ENCODE data around the gene SEPTIN6.
"Not testable (repeated sequence)": the region's sequence is repeated elsewhere in the genome, so short reads cannot be mapped to it uniquely, and the experiment has no call there.

SEPTIN6 gene

DNA sequence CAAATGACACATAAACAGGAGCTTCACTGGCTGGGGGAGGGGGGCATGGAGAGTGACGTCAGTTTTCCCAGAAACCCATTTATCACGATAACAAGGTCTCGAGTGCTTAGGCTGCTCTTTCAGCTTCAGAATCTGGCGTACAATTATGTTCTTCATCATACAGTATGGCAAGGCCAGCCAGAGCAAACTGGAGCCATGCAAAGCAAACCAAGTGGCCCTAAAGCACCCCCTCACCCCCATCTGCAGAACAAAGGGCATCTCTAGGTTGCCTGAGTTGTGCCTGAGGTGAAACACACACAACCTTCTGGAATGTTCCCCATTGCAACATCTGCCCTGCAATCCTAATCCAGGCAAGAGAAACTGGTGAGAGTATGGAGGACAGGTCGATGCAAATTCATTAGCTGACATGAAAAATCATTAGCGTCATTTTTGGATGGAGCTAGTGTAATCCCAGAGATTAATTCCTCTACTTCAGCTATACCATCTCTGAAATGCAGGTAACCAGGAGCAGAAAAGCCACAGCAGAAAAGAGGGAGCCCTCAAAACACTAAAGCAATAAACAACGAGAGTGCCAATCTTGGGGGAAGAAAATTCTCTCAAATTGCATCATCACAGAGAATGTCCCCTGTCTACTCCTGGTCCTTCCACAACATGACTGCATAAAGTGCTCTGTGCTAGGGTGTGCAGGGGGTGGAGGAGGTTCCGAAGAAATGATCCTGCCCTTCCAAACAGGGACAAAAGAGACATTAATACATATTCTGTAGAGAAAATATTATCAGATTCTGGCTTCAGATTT, 1.8 kb downstream of the SEPTIN6 start:
- peak; percentile 82 for DNase-seq

DNA sequence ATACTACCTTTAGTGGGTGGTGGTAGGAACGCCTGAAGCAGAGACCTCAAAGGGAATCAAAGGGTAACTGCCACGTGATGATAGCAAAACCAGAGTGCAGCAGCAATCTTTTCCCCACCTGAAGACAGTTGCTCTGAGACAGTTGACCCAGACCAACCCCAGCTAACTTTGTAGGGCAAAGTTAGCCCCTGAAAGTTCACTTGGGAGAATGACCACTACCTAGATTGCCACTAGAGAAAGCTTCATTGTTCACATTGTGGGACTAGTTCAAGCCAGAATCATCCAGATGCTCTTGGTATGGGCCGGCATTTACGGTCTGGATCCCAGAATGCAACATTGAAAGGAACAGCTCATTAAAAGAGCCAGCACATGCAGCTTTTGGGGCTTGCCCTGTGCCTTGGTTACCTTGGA, 4.1 kb downstream of the SEPTIN6 start:
- DNase-seq, result peak; percentile 63

DNA sequence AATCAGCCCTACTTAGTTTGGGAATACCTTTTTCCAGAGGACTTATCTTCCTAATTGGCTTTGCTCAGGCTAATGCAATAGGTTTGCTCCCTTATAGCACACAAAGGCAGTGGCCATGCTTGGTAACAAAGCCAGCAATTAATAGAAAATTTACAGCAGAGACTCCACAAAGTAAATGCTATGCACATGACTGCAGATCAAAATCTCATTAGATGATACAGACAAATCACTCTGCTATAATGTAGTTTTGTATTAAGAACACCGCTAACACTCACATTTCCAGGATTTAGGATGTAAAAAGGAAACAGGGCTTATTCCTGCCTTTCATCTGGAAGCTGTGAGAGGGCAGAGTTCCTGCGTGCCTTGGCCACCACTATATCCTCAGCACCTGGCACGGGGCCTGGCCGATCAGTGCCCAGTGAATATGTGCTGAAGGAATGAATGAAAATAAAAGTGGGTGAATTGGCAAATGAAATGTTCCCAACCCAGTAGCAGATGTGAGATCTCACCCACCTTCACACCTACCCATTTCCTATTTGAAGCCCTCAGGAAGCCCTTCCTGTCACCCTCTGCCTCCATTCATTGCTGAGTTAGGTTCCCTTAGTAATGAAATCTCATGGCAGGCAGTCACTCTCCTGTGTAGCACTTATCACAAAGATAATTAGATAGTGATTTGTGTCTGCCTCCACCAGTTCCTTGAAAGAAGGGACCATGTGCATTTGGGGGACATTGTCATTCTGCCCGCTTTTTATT, 5.1 kb downstream of the SEPTIN6 start:
- peak; percentile 42 for DNase-seq

DNA sequence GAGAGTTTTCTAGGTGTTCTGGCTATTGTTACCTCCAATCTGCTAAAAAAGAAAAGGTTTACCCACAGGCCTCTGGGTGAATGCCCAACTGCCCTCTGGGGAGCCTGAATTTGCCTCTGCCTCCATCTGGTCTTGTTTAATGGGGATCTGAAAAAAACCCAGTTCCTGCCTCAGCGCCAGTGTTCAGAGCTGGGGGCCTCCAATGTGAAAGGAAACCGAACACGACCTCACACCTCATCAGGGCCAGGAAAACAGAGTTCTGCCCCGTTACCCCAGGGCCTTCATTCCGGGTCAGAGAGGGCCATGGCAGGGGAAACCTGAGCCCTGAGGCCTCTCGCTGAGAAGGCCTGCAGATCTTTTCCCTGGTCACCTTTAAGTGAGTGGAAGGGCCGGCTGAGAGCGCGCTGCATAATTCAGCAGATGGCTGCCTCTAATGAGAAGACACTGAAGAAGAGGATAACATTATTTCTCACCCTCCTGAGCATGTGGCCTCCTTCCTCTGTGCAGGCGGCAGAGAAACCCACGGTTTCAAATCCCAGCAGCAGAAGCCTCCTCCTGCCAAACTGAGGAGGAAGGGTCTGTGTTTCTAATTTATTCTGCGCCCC, 6.8 kb downstream of the SEPTIN6 start:
- DNase-seq, result peak; percentile 46

DNA sequence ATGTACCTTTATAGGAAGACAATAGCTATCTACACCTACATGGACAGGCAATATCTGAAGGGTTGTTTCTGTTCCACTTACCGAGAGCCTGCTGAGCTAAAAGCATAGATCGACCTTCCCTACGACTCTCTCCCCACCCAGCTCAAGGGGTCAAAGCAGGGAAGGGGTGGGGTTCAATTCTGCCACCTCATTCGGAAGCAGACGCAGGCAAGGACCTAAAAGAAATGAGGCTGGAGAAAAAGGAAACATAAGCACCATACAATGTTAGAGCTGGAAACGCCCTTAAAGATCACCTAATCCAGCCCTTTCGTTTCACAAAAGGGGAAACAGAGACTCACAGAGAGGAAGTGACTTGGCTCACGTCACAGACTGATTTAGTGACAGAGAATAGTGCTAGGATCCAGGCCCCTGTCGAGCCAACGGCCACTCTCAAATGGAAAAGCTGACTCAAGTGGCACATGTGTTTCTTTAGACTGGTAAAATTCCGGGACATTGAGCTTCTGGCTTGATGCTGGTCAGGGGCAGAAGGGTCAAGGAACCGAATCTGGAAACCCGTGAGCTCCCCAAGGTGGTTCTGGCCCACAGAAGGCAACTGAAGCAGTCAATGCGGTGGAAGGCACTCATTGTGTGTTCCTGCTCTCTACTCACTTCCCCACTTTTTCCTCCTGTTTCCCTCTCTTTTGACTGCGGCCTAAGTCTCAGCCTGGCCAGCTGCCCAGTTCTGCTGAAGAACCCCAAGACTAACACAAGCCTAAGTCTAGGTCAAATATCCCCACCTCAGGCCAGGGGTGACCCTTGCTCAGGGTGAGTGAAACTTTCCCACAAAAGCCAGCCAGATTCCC, 7.5 kb downstream of the SEPTIN6 start:
- DNase-seq, result peak; percentile 60

DNA sequence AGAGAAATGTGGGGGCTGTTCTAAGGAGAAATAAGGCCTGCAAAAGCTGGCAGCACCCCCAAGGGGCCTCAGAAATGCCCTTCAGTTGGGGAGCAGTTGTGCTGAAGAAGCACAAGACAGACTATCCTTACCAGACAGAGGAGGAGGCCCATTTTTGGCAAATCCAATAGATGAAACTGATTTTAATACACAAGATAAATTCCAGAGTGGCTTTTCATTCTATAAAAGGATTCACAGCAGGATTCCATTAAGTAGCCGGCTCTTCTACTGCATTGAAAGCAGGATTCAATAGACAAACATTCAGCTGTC, 8.1 kb downstream of the SEPTIN6 start:
- DNase-seq, result no peak

DNA sequence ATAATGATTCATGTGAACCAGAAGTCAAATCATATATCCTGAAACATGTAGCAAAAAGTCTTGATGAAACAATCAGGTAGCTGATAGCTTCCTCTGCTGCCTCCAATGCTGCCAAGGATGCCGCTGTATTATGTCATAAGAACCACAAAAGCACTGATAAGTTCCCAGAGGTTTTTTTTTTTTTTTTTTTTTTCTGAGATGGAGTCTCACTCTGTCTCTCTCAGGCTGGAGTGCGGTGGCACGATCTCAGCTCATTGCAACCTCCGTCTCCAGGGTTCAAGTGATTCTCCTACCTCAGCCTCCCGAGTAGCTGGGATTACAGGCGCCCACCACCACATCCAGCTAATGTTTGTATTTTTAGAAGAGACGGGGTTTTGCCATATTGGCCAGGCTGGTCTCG, 8.7 kb downstream of the SEPTIN6 start:
- peak; percentile 59 for DNase-seq

DNA sequence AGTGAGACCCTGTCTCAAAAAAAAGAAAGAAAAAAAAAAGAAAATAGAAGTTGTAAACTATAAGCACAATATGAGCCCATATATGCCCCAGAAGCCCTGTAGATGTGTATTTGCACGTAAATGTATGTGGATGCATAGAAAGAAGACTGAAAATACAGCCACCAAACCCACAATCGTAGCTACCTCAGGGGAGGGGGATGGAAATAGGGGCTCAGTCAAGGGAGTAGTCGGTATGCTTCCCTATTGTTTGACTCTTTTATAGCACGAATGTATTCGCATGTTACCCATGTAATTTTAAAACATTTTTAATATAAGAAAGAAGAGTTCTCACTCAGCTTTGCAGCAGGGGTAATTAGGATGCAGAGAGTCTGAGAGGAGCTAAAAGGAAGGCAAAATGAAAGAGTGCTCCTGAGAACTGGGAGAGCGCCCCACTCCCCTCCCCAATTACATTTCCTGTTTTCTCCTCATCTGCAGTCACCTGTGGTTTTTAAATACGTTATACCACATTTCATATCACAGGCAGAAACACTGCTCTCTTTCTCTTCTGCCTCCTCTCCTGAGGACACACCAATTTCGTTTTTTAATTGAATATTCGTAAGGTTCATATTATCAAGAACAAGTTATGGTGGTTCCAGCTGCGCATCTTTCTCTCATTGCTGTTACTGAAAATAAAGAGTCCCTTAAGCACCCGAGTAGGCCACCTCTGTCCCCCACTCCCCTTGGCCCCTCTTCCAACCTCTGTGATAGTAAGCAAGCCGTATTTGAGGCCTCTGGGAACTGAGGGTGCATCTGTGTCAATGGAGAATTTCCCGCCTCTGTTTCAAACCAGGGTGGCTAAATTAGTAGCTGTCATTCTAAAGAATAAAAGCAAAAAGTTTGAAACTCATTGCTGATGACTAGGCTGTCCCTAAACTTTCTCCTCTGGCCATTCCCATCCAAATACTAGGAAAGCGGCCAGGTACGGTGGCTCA, 10.7 kb downstream of the SEPTIN6 start:
- peak; percentile 68 for DNase-seq

DNA sequence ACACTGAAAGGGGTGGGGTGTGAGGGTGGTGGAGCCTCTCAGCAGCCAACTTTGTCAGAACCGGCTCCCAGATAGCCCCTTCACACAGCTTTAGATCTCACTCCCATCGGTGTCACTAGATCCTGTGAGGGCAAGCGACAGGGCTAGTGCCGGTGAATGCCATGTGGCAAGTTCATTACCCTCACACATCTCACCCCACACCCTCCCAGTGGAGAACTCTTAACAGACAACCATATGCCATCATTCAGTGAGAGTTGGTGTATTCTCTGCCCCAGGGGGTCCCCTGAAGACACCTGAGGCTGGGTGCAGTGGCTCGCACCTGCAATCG, 15.3 kb downstream of the SEPTIN6 start:
- peak; percentile 31 for DNase-seq

DNA sequence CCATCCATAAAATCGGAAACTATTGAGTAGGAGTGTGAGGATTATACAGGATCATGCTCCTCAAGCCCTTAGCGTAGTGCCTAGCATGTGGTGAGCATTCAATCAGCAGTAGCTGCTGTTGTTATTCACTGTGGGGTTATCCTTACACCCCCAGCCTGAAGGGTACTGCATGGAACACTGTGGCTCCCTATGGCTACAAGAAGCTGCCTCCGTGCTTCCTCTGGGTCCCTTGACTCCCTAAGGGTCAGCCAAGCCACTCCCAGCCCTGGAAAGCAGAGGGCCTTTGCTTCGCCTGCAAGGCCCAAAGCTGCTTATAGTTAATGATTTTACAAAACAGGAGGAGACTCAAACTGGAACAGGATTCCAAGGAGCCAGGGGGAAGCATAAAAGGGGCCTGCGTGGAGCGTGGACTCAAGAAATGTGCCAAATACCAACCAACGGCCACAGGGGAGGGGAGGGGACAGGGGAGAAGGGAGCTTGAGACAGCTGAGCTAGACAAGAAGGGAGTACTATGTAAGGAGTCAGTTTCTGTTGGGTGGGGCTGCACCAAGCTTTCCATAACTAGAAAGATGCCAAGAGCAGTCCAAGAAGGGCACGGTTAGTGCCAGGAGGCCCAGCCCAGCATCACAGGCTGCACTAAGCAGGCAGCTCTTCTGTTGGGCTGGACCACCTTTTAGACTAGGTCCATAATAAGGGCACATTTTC, 15.9 kb downstream of the SEPTIN6 start:
- no peak for DNase-seq

DNA sequence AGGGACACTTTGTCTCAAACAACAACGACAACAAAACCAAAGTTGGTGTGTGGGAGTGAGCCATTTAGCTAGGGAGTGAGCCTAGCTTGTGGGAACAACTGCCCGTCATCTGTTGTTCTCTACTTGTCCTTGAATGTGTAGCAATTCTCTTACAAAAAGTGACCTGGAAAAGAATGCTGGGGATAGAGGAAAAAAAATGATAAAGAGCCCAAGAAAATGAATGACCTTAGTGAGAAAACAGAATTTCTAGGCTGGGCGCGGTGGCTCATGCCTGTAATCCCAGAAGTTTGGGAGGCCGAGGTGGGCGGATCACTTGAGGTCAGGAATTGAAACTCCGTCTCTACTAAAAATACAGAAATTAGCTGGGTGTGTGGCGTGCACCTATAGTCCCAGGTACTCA, 19.6 kb downstream of the SEPTIN6 start:
- DNase-seq, result no peak

DNA sequence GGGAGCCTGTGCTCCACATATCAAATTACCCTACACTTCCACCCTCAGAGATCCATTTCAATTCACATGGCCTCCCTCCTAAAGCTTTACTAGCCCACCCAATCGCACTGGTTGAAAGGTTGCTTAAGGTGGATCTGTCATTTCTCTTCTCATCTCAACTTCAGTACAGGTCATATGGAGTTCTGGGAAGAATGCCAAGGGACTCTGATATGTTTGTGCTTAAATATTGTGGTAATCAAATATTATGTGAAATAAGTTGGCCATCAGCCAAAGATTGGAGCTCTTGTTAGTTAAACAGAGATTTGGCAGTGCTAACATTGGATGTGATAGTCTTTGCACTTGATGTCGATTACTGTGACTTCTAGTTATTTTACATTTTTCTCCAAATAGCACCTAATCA, 20.5 kb downstream of the SEPTIN6 start:
- no peak for DNase-seq

DNA sequence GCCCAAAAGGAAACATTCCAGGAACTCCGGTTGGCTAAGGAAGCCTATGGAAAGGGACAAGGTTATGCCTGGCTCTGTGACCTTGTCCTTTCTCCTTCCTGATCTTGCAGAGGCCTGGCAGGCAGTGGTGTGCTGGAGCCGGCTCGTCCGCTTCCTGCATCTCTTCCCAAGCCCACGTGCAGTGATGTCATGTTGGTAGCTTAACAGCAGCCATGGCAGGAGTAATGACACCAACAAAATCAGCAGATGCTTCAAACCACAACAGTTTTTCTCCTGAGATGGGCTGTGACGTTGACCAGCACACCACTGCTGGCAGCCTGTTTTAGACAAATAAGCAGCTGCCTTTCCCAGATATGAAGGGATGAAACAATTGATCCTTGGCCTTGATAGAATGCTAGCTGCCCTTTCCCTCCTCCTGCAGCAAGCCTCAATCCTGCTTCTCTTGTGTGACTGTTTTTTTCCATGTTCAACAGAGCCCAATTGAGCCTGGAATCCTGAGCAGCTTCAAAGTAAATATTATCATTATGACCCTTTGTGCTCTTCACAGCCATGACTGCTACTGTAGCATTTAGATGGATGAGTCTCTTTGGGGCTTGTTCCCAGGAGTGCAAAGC, 23.4 kb downstream of the SEPTIN6 start:
- DNase-seq, result no peak

DNA sequence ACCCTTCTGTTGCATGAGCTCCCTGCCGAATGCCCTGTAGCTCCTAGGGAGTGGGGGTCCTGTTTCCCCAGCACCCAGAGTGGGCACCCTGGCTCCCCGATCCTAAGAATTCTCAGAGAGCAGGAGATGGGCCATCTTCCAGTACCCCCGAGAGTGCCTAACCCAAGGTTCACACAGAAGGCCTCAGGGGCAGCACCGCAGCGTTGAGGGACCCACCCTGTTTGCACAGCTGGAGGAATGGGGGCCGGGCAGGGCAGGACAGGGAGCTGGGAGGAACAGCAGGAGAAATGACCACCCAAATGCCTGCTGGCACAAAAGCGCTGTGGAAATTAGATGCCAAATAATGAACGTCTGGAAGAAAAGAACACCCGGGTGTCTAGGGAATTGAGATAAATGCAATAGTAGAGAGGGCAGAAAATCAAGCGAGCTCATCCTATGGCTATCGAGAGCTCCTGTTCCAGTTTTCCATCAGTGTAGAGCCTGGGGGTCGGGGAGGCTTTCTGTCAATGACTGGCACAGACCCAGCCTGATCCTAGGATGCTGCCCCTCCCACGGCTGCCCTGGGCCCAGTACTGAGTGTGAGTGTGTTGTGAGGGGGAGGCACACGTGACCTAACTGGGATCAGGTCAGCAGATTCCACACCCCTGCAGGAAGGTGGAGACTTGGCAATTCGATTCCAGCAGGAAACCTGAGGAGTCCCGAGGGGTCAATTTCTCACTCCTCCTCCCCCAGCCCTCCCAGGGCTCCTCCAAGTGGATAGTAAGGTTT, 25.7 kb downstream of the SEPTIN6 start:
- no peak for DNase-seq

DNA sequence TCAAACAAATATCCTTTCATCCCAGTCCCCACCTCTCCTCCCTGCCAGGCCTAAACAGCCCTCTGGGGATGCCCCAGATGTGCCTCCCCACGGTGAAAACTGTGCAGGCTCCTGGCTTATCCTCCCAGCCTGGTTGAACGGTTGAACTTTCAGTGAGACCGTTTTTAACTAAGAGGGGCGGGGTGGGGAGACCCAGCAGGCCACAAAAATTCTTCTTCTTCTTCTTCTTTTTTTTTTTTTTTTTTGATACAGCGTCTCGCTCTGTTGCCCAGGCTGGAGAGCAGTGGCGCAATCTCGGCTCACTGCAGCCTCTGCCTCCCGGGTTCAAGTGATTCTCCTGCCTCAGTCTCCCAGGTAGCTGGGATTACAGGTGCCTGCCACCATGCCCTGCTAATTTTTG, 28.1 kb downstream of the SEPTIN6 start:
- not testable (repeated sequence) for DNase-seq

DNA sequence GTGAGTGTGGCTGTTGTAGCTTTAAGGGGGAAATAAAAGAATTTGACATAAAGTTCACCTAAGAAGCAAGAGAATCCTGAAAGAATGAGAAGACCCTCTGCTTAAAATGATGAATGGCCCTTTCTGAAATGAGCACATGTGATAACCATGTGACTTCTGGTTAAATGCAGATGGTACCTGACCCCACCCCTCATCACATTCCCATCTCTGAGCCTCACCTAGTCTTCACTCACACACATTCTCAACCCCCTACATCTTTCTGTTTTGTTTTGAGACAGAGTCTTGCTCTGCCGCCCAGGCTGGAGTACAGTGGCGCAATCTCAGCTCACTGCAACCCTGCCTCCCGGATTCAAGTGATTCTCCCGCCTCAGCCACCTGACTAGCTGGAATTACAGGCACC, 31.5 kb downstream of the SEPTIN6 start:
- no peak for DNase-seq

DNA sequence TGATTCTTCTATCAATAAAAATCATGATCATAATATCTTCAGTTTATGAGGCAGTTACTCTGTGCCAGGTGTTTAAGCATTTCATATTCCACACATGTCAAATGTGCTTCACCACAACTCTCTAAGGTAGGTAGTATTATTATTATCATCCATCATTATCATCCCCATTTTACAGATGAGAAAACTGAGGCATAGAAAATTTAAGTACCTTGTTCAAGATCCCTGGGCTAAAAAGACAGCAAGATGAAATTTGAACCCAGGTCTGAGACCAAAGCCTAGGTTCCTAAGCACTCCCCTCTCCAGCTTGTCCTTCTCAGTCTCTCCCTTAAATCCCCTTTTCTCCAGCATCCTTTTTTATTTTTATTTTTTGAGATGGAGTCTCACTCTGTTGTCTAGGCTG, 33.4 kb downstream of the SEPTIN6 start:
- no peak for DNase-seq

DNA sequence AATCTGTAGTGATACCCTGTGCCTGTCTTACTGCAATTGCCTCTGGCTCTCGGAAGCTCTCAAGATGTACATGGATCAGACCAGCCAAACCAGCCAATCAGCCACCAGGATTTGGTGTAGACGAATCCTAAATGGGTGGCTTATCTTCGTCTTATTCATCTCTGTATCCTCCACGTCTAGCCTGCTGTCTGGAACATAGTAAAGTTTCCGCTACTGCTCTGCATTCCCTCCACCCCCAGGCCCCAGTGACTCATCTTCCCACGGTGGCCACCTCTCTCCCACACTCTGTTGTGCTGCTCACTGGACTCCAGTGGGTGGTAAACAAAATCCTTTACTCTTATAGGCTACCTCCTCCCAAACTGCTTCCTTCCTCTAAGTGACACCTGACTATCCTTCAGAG, 37.8 kb downstream of the SEPTIN6 start:
- DNase-seq, result peak; percentile 70

DNA sequence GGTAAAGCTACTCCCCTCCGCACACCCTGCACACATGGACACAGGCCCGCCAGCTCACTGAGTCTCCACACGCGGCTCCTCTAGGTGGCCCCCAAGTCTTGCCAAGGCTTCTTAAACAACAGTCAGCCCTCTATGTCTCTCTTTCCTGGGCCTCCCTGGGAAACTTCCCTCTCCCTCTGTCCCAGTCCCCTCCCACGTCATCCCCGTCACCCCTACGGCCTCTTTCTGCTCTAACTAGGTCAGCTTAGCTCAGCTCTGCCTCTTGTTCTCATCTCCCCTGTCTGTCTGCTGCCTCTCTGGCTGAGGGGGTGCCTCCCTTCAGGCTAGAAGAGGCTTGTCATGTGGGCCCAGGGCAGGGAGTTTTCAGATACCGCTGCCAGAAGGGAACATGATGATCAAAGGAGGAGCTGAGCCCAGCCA, 38.8 kb downstream of the SEPTIN6 start:
- DNase-seq, result peak; percentile 36

DNA sequence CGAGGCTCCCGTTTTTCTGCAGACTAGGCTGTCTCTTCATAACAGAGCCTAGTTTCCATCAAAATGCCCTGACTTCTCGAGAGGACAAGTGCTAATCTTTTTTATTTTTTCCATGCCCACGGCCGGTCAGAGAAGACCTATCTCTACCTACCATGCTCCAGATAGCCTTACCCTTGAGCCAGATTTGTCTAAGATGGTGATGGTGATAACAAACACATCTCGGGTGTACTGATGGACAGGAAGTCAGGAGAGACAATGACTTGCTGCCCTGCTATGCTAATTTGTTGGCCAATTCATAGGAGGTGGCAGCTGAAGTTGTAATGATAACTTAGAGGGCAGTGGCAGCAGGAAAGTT, 44.6 kb downstream of the SEPTIN6 start:
- DNase-seq, result no peak
